Endothelial cell of umbilical vein (primary cell): Measurements from ENCODE around the gene TENM4. TPM values are rescaled to one million over a fixed set of nuclear protein-coding genes. Genes with fewer than 3 reads are reported as not detected.

Experiments
- BruUV-seq: library from RNA; stranded (reverse); fragments of 400-500 nt; replicated peaks from 2 replicates; lab custom pipeline; 2021; lab: Mats Ljungman, UMichigan
- CTCF ChIA-PET: fragments of 300-600, 350-600 bp; sonication (Branson Sonifier 250); formaldehyde crosslinking; loops from one replicate; lab custom pipeline; 2021; ENCODE audit warnings: antibody characterized with exemption, inconsistent platforms; lab: Charles Lee
- POLR2A ChIA-PET: fragments of 300-600, 350-600 bp; sonication (Branson Sonifier 250); formaldehyde crosslinking; loops from one replicate; lab custom pipeline; 2021; ENCODE audit warnings: antibody characterized with exemption, inconsistent platforms; lab: Charles Lee
- DNase-seq: peaks from one replicate; pipeline ENCODE4 v3.0.0-alpha.2; 2011; ENCODE audit warnings: low read depth, low spot score
- FAIRE-seq: peaks from 2 replicates; lab custom pipeline; 2011; peaks lifted over from hg19 to GRCh38; lab: Jason Lieb, UNC
- H2AFZ ChIP-seq: 2 replicates; pipeline ENCODE4 v1.6.0; 2012; ENCODE audit warnings: low read depth, low read length, control low read depth, inconsistent platforms
- H3K27ac ChIP-seq: 2 replicates; pipeline ENCODE4 v1.5.1; 2011; ENCODE audit warnings: low read depth, mild to moderate bottlenecking, control low read depth, low read length, moderate library complexity; ENCODE audit not compliant: insufficient read depth
- H3K27me3 ChIP-seq, 2 experiments: 2 replicates each; pipeline versions ENCODE4 v1.6.0 to v1.6.1; 2011; ENCODE audit warnings: low read length in 2 of 2, mixed read lengths in 1 of 2; ENCODE audit not compliant: control insufficient read depth in 2 of 2, insufficient read depth in 2 of 2
- H3K36me3 ChIP-seq, 2 experiments: 2 replicates in 1 of 2; 3 replicates in 1 of 2; pipeline ENCODE4 v1.5.1; 2011; ENCODE audit warnings: low read length in 2 of 2, mild to moderate bottlenecking in 1 of 2, moderate library complexity in 1 of 2; ENCODE audit not compliant: control insufficient read depth in 2 of 2, insufficient read depth in 2 of 2; ENCODE audit errors: extremely low read depth in 1 of 2
- H3K4me1 ChIP-seq: 3 replicates; pipeline ENCODE4 v1.5.1; 2011; ENCODE audit warnings: mild to moderate bottlenecking, low read length; ENCODE audit not compliant: control insufficient read depth, insufficient read depth; ENCODE audit errors: extremely low read depth
- H3K4me2 ChIP-seq: 2 replicates; pipeline ENCODE4 v1.6.1; 2011; ENCODE audit warnings: low read length, control low read depth, mixed read lengths; ENCODE audit not compliant: insufficient read depth
- H3K4me3 ChIP-seq, 3 experiments: fragments of 200-600 bp in 1 of 3; sonication (generic), shearing (Covaris generic) in 1 of 3; replicated peaks in 1 of 3; 2 replicates each; pipeline ENCODE4 v1.5.1; 2011 to 2016; ENCODE audit warnings: control low read depth in 3 of 3, low read length in 3 of 3, mild to moderate bottlenecking in 2 of 3, inconsistent platforms in 1 of 3, low read depth in 1 of 3, moderate library complexity in 1 of 3; ENCODE audit not compliant: insufficient read depth in 1 of 3
- H3K79me2 ChIP-seq: 2 replicates; pipeline ENCODE4 v1.6.0; 2012; ENCODE audit warnings: low read length, inconsistent platforms; ENCODE audit not compliant: control insufficient read depth, insufficient read depth
- H3K9ac ChIP-seq: replicated peaks from 2 replicates; pipeline ENCODE3; 2011; ENCODE audit warnings: low read length, control low read depth; ENCODE audit not compliant: insufficient read depth; ENCODE audit errors: extremely low read depth
- H3K9me1 ChIP-seq: replicated peaks from 3 replicates; pipeline ENCODE4 v1.6.0; 2011; ENCODE audit warnings: mild to moderate bottlenecking, low read length; ENCODE audit not compliant: control insufficient read depth, insufficient read depth; ENCODE audit errors: extremely low read depth
- H3K9me3 ChIP-seq: replicated peaks from 2 replicates; pipeline ENCODE4 v1.5.1; 2012; ENCODE audit warnings: low read length, inconsistent platforms; ENCODE audit not compliant: control insufficient read depth, insufficient read depth
- H4K20me1 ChIP-seq: replicated peaks from 2 replicates; pipeline ENCODE3; 2011; ENCODE audit warnings: mild to moderate bottlenecking, low read length; ENCODE audit not compliant: control insufficient read depth, insufficient read depth; ENCODE audit errors: extremely low read depth
- EZH2 ChIP-seq: IDR thresholded peaks from 2 replicates; pipeline ENCODE4 v1.6.1; 2012; ENCODE audit warnings: borderline replicate concordance, low read depth, mild to moderate bottlenecking, moderate library complexity, low read length, inconsistent platforms; ENCODE audit not compliant: severe bottlenecking
- FOS ChIP-seq: IDR thresholded peaks from 2 replicates; pipeline ENCODE4 v1.6.1; 2011; ENCODE audit warnings: mild to moderate bottlenecking, low read length, moderate library complexity, borderline replicate concordance; ENCODE audit not compliant: insufficient read depth
- GATA2 ChIP-seq: IDR thresholded peaks from 2 replicates; pipeline ENCODE4 v1.7.0; 2011; ENCODE audit warnings: low read depth, mild to moderate bottlenecking, moderate library complexity, mixed read lengths, low read length; ENCODE audit not compliant: insufficient read length, insufficient read depth
- JUN ChIP-seq: IDR thresholded peaks from 2 replicates; pipeline ENCODE4 v1.6.1; 2011; ENCODE audit warnings: borderline replicate concordance, low read depth; ENCODE audit not compliant: insufficient read length, insufficient read depth
- MYC ChIP-seq: IDR thresholded peaks from one replicate; pipeline ENCODE4 v1.6.1; 2011; ENCODE audit warnings: mild to moderate bottlenecking, low read depth, low read length
- POLR2A ChIP-seq: IDR thresholded peaks from 2 replicates; pipeline ENCODE4 v1.6.1; 2012; ENCODE audit warnings: low read depth, mild to moderate bottlenecking, control low read depth, low read length
- POLR2AphosphoS5 ChIP-seq: IDR thresholded peaks from 2 replicates; pipeline ENCODE4 v1.6.1; 2012; ENCODE audit warnings: low read depth, mild to moderate bottlenecking, control low read depth, low read length, moderate library complexity; ENCODE audit not compliant: insufficient read depth
- dilution Hi-C: fragments of 300-500 bp; cut with MboI; formaldehyde crosslinking; loops from one replicate; pipeline ENCODE4 v1.15.0; 2019; ENCODE audit warnings: low sequenced_read_pairs; ENCODE audit not compliant: extremely low pct_ligation_motif_present
- intact Hi-C: fragments of 100-400 bp; cut with micrococcal nuclease; formaldehyde crosslinking; loops from one replicate; pipeline ENCODE4 v1.10.0; 2022
- polyA plus RNA-seq, 4 experiments: library from polyadenylated mRNA; depleted of rRNA in 3 of 4; stranded (reverse) in 3 of 4; unstranded in 1 of 4; fragments of >200 nt; gene quantifications; 2 replicates each; pipeline versions ENCODE4 v1.2.1 to v1.2.3, GENCODE V29; 2011 to 2012; ENCODE audit warnings: missing spikeins in 1 of 4
- total RNA-seq: library from RNA; stranded (reverse); gene quantifications from 2 replicates; pipeline ENCODE4 v1.2.3, GENCODE V29; 2021
- TF ChIP-seq, protein P1 (sequence below): IDR thresholded peaks from 2 replicates; pipeline ENCODE4 v1.6.1; 2011; ENCODE audit not compliant: insufficient read depth, insufficient read length
- TF ChIP-seq, protein P2 (sequence below), 2 donors: IDR thresholded peaks; 1 replicate in 1 of 2; 2 replicates in 1 of 2; pipeline ENCODE4 v1.5.1; 2011; ENCODE audit warnings: low read length in 2 of 2, mild to moderate bottlenecking in 2 of 2, moderate library complexity in 2 of 2, control low read depth in 1 of 2, inconsistent platforms in 1 of 2, low read depth in 1 of 2; ENCODE audit not compliant: insufficient read depth in 1 of 2; ENCODE audit errors: extremely low read depth in 1 of 2

Gene TENM4
- total and polyA plus RNA-seq, 2 donors (not counting 3 experiments of a cell fraction or from before 2014, with no cell fraction given) = 0.06 to 0.27 TPM

DNA sequence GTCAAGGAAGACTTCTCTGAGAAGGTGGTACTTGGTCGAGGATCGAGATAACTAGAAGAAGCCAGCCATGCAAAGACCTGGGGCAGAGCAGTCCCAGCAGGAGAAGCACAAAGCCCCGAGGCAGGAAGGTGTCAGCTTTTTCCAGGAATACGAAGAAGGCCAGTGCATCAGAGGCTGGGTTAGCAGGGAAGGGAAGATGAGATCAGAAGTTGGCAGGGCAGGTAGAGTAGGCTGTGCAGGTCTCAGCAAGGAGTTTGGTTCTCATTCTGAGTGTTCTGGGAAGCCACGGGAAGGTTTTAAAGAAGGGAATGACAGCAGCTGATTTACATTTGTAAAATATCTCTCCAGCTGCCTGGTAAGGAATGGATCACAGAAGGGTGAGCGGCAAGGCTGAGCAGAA lies 111.3 kb downstream of the TENM4 start:
- DNase-seq = no peak
- Histone ChIP-seq H4K20me1 (no peaks in the 10 kb centered on the region), H3K27ac (no peak overlapping the region), H3K79me2 (no peaks in the 10 kb centered on the region), H3K27me3 (no peaks in the 10 kb centered on the region), H3K4me2 (no peak overlapping the region), H3K9me3 (no peaks in the 10 kb centered on the region), H3K9me1 (no peaks in the 10 kb centered on the region), H3K36me3 (no peaks in the 10 kb centered on the region), H3K9ac (no peak overlapping the region), H2AFZ (no peak overlapping the region), H3K4me1 (no peaks in the 10 kb centered on the region), H3K4me3 (no peak overlapping the region)
- dilution Hi-C loops (no loop called here), intact Hi-C loops (no loop called here)
- ChIA-PET POLR2A (no interaction called here), CTCF (no interaction called here)
- TF ChIP-seq GATA2 (no peak), EZH2 (no peak), POLR2A (no peak), FOS (no peak), JUN (no peak), POLR2AphosphoS5 (no peak), MYC (no peak)
- TF ChIP-seq, protein P1, sequence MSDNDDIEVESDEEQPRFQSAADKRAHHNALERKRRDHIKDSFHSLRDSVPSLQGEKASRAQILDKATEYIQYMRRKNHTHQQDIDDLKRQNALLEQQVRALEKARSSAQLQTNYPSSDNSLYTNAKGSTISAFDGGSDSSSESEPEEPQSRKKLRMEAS = no peak
- TF ChIP-seq, protein P2, sequence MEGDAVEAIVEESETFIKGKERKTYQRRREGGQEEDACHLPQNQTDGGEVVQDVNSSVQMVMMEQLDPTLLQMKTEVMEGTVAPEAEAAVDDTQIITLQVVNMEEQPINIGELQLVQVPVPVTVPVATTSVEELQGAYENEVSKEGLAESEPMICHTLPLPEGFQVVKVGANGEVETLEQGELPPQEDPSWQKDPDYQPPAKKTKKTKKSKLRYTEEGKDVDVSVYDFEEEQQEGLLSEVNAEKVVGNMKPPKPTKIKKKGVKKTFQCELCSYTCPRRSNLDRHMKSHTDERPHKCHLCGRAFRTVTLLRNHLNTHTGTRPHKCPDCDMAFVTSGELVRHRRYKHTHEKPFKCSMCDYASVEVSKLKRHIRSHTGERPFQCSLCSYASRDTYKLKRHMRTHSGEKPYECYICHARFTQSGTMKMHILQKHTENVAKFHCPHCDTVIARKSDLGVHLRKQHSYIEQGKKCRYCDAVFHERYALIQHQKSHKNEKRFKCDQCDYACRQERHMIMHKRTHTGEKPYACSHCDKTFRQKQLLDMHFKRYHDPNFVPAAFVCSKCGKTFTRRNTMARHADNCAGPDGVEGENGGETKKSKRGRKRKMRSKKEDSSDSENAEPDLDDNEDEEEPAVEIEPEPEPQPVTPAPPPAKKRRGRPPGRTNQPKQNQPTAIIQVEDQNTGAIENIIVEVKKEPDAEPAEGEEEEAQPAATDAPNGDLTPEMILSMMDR (IDR thresholded peaks at IDR 0.05; ENCODE audit: extremely low read depth in 1 of 2, insufficient read depth in 1 of 2, low read depth in 1 of 2, low read length in 2 of 2) = no peak
- BruUV-seq = no TSS peak
- no peak for FAIRE-seq
